ENCODE measurements around the gene SCUBE2. TPM values are rescaled to one million over a fixed set of nuclear protein-coding genes. Genes with fewer than 3 reads are reported as not detected.

Gene SCUBE2
- polyA plus RNA-seq, 2 of the 4 experiments (the other 2 are of a cell fraction), result 0.49 to 0.63 TPM

GRCh38 chr11:9138133-9138453 is 46.7 kb upstream of the SCUBE2 start:
- Histone ChIP-seq H3K27ac (peak overlapping the region; percentile 43 to 83; a peak in 5 of 6 replicates), H3K4me2 (peak overlapping the region; percentile 54), H3K4me3 (no peak overlapping the region), H3K9me3 (no peaks in the 10 kb centered on the region), H3K4me1 (peaks cover 30% of the 10 kb centered on the region)
- TF ChIP-seq USF2 (IDR thresholded peaks at IDR 0.05), result no peak
- no peak for TF ChIP-seq JUN (IDR thresholded peaks at IDR 0.05)
- TF ChIP-seq ZNF302 (CRISPR knock-in tag; IDR thresholded peaks at IDR 0.05), result no peak
- no peak for TF ChIP-seq REST (IDR thresholded peaks at IDR 0.05)
- no peak for TF ChIP-seq NPAS2 (CRISPR knock-in tag; IDR thresholded peaks at IDR 0.05; ENCODE audit: borderline replicate concordance)
- TF ChIP-seq MAX (IDR thresholded peaks at IDR 0.05), result no peak
- no peak for TF ChIP-seq FOXS1 (CRISPR knock-in tag; IDR thresholded peaks at IDR 0.05)
- no peak for TF ChIP-seq HOXA7 (CRISPR knock-in tag; IDR thresholded peaks at IDR 0.05)
- no peak for TF ChIP-seq GATA3 (IDR thresholded peaks at IDR 0.05; ENCODE audit: borderline replicate concordance)
- ATAC-seq (peak; percentile 16 to 32; a peak in 4 of 6 replicates), DNase-seq (ENCODE audit: low read depth in 1 of 2, low spot score in 1 of 2) (no peak), FAIRE-seq (no peak)
- POLR2A ChIA-PET, result interaction anchor here (0.6 to 1.5 kb wide), 7 partner anchors 123 to 450 kb away, joined by 3 to 12 read pairs (median 5); partner anchors contain the start of genes IPO7, TMEM9B and ZNF143
- CTCF ChIA-PET, result interaction anchor here (0.6 to 9.0 kb wide), 54 partner anchors 8 to 627 kb away, joined by 3 to 160 read pairs (median 5); partner anchors contain the start of genes NRIP3, SCUBE2 and TMEM9B
- 59% methylated on average over 3 of the region's 3 CpGs for WGBS (ENCODE audit: missing lambda C conversion rate)

- 23% methylated on average over 9 of the region's 10 CpGs for WGBS (ENCODE audit: missing lambda C conversion rate)
- DNase-seq (ENCODE audit: low read depth in 1 of 2, low spot score in 1 of 2) (peak; percentile 68 to 74), ATAC-seq (peak; percentile 89 to 95), FAIRE-seq (peak; percentile 88)
- H3K9me3 ChIP-seq, result no peaks in the 10 kb centered on the region
- peaks cover 30% of the 10 kb centered on the region for H3K4me1 ChIP-seq
- peak overlapping the region; percentile 54 for H3K4me2 ChIP-seq
- no peak overlapping the region for H3K4me3 ChIP-seq
- CTCF ChIA-PET, result interaction anchor here (0.5 to 9.0 kb wide), 60 partner anchors 8 to 628 kb away, joined by 3 to 160 read pairs (median 5); partner anchors contain the start of genes NRIP3, SCUBE2 and TMEM9B
- POLR2A ChIA-PET, result interaction anchor here (0.6 to 1.5 kb wide), 8 partner anchors 122 to 455 kb away, joined by 3 to 12 read pairs (median 4); partner anchors contain the start of genes IPO7, RPL27A, TMEM9B and TRIM66
- peak overlapping the region in 1 of 2 experiments; percentile 83; a peak in 4 of 6 replicates for H3K27ac ChIP-seq
- TF ChIP-seq PHF8 (IDR thresholded peaks at IDR 0.05; ENCODE audit: borderline replicate concordance, low read depth), result no peak
- no peak for TF ChIP-seq HMGXB4 (CRISPR knock-in tag; IDR thresholded peaks at IDR 0.05; ENCODE audit: borderline replicate concordance)
- no peak for TF ChIP-seq HOXB13 (CRISPR knock-in tag; IDR thresholded peaks at IDR 0.05; ENCODE audit: low read depth)
- TF ChIP-seq ELK1 (IDR thresholded peaks at IDR 0.05; ENCODE audit: low read depth, low read length), result no peak
- TF ChIP-seq CHD2 (IDR thresholded peaks at IDR 0.05; ENCODE audit: low read length, partially characterized antibody), result no peak
- no peak for TF ChIP-seq RFX5 (IDR thresholded peaks at IDR 0.05)
- TF ChIP-seq REST (IDR thresholded peaks at IDR 0.05), result no peak
- TF ChIP-seq SMC3 (IDR thresholded peaks at IDR 0.05), result peak; percentile 62
- no peak for TF ChIP-seq ZC3H11A (IDR thresholded peaks at IDR 0.05)
- TF ChIP-seq E2F6 (IDR thresholded peaks at IDR 0.05; ENCODE audit: borderline replicate concordance, low read depth), result no peak
- TF ChIP-seq HES2 (IDR thresholded peaks at IDR 0.05), result no peak
These were observed 46.1 kb upstream of the SCUBE2 start for GRCh38 chr11:9137293-9138132.

All from A549 (cell line).